22Rv1 (cell line): ENCODE measurements around the gene STAC3.

Source experiments
- H3K27ac ChIP-seq: fragments of 450-650 bp; 2 replicates; pipeline ENCODE4 v1.5.1; 2017
- ZFX ChIP-seq: fragments of 450-650 bp; IDR thresholded peaks from 2 replicates; pipeline ENCODE4 v1.6.1; 2017; ENCODE audit warnings: antibody characterized with exemption, borderline replicate concordance
- TF ChIP-seq, protein P1 (sequence below): fragments of 450-650 bp; IDR thresholded peaks from 2 replicates; pipeline ENCODE4 v1.5.1; 2017; ENCODE audit warnings: mild to moderate bottlenecking

STAC3 gene

DNA sequence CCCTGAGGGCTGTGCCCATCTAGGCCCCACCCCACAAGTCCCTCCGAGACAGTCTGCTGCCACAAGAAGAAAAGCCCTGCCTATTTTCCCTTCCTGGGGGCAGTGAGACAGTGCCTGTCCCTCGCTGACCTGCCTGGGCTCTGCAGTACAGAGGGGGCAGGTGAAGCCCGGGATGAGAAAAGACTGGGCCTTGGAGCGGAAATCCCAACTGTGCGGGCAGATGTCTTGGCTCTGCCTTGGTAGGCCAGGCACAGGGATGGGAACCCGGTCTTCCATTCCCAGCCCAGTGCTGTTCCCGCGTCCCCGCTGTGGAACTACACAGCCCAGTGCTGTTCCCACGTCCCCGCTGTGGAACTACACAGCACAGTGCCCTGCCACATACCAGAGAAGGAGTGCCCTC lies 47.2 kb downstream of the STAC3 start:
- no peak overlapping the region for H3K27ac ChIP-seq
- TF ChIP-seq, protein P1, sequence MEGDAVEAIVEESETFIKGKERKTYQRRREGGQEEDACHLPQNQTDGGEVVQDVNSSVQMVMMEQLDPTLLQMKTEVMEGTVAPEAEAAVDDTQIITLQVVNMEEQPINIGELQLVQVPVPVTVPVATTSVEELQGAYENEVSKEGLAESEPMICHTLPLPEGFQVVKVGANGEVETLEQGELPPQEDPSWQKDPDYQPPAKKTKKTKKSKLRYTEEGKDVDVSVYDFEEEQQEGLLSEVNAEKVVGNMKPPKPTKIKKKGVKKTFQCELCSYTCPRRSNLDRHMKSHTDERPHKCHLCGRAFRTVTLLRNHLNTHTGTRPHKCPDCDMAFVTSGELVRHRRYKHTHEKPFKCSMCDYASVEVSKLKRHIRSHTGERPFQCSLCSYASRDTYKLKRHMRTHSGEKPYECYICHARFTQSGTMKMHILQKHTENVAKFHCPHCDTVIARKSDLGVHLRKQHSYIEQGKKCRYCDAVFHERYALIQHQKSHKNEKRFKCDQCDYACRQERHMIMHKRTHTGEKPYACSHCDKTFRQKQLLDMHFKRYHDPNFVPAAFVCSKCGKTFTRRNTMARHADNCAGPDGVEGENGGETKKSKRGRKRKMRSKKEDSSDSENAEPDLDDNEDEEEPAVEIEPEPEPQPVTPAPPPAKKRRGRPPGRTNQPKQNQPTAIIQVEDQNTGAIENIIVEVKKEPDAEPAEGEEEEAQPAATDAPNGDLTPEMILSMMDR, result no peak
- TF ChIP-seq ZFX, result no peak

DNA sequence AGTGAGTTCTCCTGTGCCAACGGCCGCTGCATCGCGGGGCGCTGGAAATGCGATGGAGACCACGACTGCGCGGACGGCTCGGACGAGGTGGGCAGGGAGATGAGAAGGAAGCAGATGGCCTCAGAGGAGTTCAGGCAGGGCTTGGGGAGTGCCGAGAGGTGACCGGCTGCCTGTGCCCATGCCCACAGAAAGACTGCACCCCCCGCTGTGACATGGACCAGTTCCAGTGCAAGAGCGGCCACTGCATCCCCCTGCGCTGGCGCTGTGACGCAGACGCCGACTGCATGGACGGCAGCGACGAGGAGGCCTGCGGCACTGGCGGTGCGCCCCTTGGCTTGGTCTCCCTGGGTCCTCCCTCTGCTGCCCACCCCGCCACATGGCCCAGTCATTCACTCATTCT lies 47.8 kb downstream of the STAC3 start:
- no peak overlapping the region for H3K27ac ChIP-seq
- TF ChIP-seq, protein P1, result no peak
- no peak for TF ChIP-seq ZFX

DNA sequence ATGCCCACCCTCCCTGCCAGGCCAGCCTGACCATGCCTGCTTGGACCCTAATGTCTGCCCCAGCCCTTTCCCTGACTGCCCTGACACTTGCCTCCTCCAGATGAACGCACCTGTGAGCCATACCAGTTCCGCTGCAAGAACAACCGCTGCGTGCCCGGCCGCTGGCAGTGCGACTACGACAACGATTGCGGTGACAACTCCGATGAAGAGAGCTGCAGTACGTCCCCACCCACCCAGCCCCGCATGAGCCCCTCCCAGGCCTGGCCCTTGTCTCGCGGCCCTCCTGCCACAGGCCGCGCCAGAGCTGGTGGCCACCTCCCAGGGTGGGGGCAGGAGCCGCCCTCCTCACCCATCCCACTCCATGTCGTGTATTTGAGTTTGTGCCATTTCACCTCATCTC lies 48.7 kb downstream of the STAC3 start:
- H3K27ac ChIP-seq, result no peak overlapping the region
- TF ChIP-seq, protein P1, result no peak
- no peak for TF ChIP-seq ZFX

DNA sequence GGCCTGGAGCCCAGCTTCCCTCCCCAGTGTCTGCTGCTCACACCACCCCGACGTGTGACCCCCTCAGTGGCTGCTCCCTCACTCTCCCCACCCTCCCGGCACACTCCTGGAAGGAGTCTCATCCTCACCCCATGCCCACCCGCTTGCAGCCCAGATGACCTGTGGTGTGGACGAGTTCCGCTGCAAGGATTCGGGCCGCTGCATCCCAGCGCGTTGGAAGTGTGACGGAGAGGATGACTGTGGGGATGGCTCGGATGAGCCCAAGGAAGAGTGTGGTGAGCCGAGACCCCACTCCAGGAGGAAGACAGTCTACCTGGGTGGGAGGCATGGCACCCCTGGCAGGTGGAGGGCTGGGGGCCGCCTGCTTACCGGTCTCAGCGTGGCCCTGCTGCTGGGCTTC lies 49.4 kb downstream of the STAC3 start:
- no peak overlapping the region for H3K27ac ChIP-seq
- no peak for TF ChIP-seq ZFX
- TF ChIP-seq, protein P1, result no peak

DNA sequence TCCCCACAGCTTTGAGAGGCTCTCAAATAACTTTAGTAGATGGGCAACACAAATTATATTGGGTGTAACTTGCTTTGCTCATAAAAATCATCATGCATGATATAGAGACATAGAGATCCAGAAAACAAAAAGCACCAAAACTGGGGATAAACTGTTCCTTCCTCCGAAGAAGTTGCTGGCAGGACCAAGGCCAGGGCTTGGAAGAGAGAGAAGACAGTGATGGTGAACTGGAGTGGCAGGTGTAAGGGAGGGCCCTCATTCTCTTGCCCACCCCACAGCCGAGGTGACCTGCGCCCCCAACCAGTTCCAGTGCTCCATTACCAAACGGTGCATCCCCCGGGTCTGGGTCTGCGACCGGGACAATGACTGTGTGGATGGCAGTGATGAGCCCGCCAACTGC lies 49.8 kb downstream of the STAC3 start:
- H3K27ac ChIP-seq, result no peak overlapping the region
- TF ChIP-seq, protein P1, result no peak
- no peak for TF ChIP-seq ZFX

DNA sequence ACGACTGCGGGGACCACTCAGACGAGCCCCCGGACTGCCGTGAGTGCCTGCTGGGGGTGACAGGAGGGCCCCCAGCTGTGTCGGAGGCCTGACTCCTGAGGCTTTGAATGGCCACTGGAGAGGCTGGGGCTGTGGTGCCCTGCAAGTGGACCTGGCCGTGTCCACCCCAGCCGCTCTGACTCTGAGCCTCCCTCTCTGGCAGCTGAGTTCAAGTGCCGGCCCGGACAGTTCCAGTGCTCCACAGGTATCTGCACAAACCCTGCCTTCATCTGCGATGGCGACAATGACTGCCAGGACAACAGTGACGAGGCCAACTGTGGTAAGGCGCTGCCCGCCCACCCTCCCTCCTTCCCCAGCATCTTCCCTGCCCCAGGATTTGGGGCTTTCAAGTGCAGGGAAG lies 50.5 kb downstream of the STAC3 start:
- TF ChIP-seq ZFX, result no peak
- TF ChIP-seq, protein P1, result no peak

DNA sequence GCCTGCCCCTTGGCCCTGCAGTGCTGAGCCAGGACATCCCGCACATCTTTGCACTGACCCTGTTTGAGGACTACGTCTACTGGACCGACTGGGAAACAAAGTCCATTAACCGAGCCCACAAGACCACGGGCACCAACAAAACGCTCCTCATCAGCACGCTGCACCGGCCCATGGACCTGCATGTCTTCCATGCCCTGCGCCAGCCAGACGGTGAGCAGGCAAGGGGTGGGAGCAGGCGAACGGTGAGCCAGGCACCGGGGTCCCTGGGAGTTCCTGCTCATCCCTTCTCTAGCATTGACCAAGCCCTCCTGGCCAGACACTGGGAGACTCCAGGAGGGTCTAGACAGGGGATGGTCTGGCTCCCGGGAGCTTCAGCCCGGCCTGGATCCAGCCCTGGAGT lies 51.8 kb downstream of the STAC3 start:
- H3K27ac ChIP-seq, result no peak overlapping the region
- TF ChIP-seq, protein P1, result no peak

More for the DNA sequence above, 50.5 kb downstream of the STAC3 start:
- no peak overlapping the region for H3K27ac ChIP-seq
